DND-41 (cell line): ENCODE measurements around the gene PSEN2.

Source experiments
- ATAC-seq: fragments of 200-7000 bp; cut with Tn5 transposase; 3 replicates; pipeline ENCODE4 v1.9.1; 2021; ENCODE audit warnings: low read depth; ENCODE audit not compliant: insufficient read depth
- DNase-seq: peaks from one replicate; pipeline ENCODE4 v3.0.0-alpha.2; 2020
- H2AFZ ChIP-seq: 2 replicates; pipeline ENCODE4 v1.6.0; 2012; ENCODE audit warnings: low read depth, low read length
- H3K27ac ChIP-seq: 2 replicates; pipeline ENCODE4 v1.5.1; 2012; ENCODE audit warnings: low read length, inconsistent platforms
- H3K27me3 ChIP-seq: fragments of 200-600 bp; sonication (generic); 2 replicates; pipeline ENCODE4 v1.6.0; 2012; ENCODE audit warnings: low read length, mild to moderate bottlenecking, inconsistent platforms; ENCODE audit not compliant: insufficient read depth, poor library complexity
- H3K36me3 ChIP-seq: 2 replicates; pipeline ENCODE4 v1.5.1; 2012; ENCODE audit warnings: low read length, inconsistent platforms; ENCODE audit not compliant: insufficient read depth
- H3K4me1 ChIP-seq: 2 replicates; pipeline ENCODE4 v1.5.1; 2012; ENCODE audit warnings: mild to moderate bottlenecking, low read length; ENCODE audit not compliant: insufficient read depth
- H3K4me2 ChIP-seq: 2 replicates; pipeline ENCODE4 v1.6.0; 2012; ENCODE audit warnings: mild to moderate bottlenecking, moderate library complexity, low read length, inconsistent platforms; ENCODE audit not compliant: insufficient read depth
- H3K4me3 ChIP-seq, 2 experiments: fragments of 200-600 bp in 1 of 2; shearing (Covaris generic) in 1 of 2; 2 replicates each; pipeline ENCODE4 v1.5.1; 2012 to 2016; ENCODE audit warnings: inconsistent platforms in 2 of 2, low read length in 2 of 2, mild to moderate bottlenecking in 2 of 2, low read depth in 1 of 2, moderate library complexity in 1 of 2
- H3K79me2 ChIP-seq: 2 replicates; pipeline ENCODE4 v1.6.0; 2012; ENCODE audit warnings: low read length, inconsistent platforms; ENCODE audit not compliant: insufficient read depth
- H3K9ac ChIP-seq: 2 replicates; pipeline ENCODE4 v1.6.0; 2012; ENCODE audit warnings: low read depth, mild to moderate bottlenecking, inconsistent platforms, low read length, moderate library complexity
- H3K9me3 ChIP-seq: 2 replicates; pipeline ENCODE4 v1.5.1; 2012; ENCODE audit warnings: low read length, moderate library complexity, mild to moderate bottlenecking, inconsistent platforms; ENCODE audit not compliant: insufficient read depth, severe bottlenecking
- H4K20me1 ChIP-seq: 2 replicates; pipeline ENCODE4 v1.6.0; 2012; ENCODE audit warnings: low read length; ENCODE audit not compliant: insufficient read depth
- CTCF ChIP-seq: IDR thresholded peaks from 2 replicates; pipeline ENCODE4 v1.5.1; 2012; ENCODE audit warnings: borderline replicate concordance, low read length, moderate library complexity, mild to moderate bottlenecking; ENCODE audit not compliant: poor library complexity, severe bottlenecking; ENCODE audit errors: extremely low read depth
- EZH2 ChIP-seq: IDR thresholded peaks from 3 replicates; pipeline ENCODE4 v1.6.1; 2012; ENCODE audit warnings: borderline replicate concordance, low read depth, mild to moderate bottlenecking, moderate library complexity, low read length, inconsistent platforms; ENCODE audit not compliant: severe bottlenecking

PSEN2 gene

DNA sequence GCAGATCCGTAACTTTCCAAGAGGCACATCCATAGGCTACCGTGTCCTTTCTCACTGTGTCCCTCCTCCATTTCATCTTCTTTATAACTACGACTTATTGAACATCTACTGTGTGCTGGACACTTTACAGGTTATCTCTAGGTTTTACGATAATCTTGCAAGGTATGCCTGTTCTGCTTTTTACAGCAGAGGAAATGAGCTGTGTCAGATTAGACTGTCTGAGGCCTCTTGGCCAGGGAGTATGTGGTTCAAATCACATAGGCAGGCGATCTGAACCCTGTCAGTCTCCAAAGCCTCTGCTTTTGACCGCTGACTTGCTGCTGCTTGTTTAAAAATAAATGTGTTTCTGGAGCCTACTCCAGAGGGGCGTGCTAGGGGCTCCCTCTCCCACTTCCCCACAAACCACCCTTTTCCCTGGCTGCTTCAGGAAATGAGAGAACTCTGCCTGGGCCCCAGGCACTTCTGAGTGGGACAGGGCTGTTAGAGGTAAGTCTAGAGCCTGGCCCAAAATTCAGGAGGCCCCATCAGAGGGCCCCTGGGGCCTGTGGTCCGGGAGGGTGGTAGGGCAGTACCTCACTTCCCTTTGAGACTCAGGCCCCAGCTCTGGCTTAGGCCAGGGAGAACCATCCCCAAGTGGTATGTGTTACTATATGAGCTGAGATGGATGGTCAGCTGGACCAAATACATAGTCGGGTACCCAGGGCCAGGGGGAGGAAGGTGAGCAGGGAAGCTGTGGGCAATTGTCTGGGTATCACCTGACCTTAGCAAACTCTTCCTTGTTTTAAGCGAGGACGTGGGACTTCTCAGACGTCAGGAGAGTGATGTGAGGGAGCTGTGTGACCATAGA is 4.4 kb downstream of the PSEN2 start:
- no peaks in the 10 kb centered on the region for H3K36me3 ChIP-seq
- no peaks in the 10 kb centered on the region for H3K79me2 ChIP-seq
- H3K9me3 ChIP-seq = no peaks in the 10 kb centered on the region
- H3K4me1 ChIP-seq = no peaks in the 10 kb centered on the region
- peaks cover 23% of the 10 kb centered on the region for H3K27me3 ChIP-seq
- no peak for DNase-seq
- TF ChIP-seq CTCF = no peak
- TF ChIP-seq EZH2 = no peak
- H3K4me2 ChIP-seq = no peak overlapping the region
- no peak overlapping the region for H3K27ac ChIP-seq
- H3K4me3 ChIP-seq = no peak overlapping the region
- H2AFZ ChIP-seq = no peak overlapping the region
- H3K9ac ChIP-seq = no peak overlapping the region
- no peaks in the 10 kb centered on the region for H4K20me1 ChIP-seq
- ATAC-seq = no peak

- Histone ChIP-seq H3K9me3 (no peaks in the 10 kb centered on the region), H3K79me2 (no peaks in the 10 kb centered on the region), H3K4me3 (no peak overlapping the region), H3K27ac (no peak overlapping the region), H3K4me1 (no peaks in the 10 kb centered on the region), H4K20me1 (no peaks in the 10 kb centered on the region), H3K4me2 (no peak overlapping the region), H2AFZ (no peak overlapping the region), H3K27me3 (peaks cover 23% of the 10 kb centered on the region), H3K36me3 (no peaks in the 10 kb centered on the region), H3K9ac (no peak overlapping the region)
- DNase-seq = no peak
- ATAC-seq = no peak
- no peak for TF ChIP-seq CTCF
- TF ChIP-seq EZH2 = no peak
These were observed 5.4 kb downstream of the PSEN2 start for GRCh38 chr1:226875641-226876295.

- H3K9ac ChIP-seq = no peak overlapping the region
- DNase-seq (no peak), ATAC-seq (no peak)
- no peak overlapping the region for H3K4me2 ChIP-seq
- H3K4me3 ChIP-seq = no peak overlapping the region
- H3K79me2 ChIP-seq = no peaks in the 10 kb centered on the region
- TF ChIP-seq EZH2 = no peak
- no peak for TF ChIP-seq CTCF
- no peak overlapping the region for H2AFZ ChIP-seq
- no peak overlapping the region for H3K27ac ChIP-seq
- no peaks in the 10 kb centered on the region for H4K20me1 ChIP-seq
- H3K27me3 ChIP-seq = peaks cover 11% of the 10 kb centered on the region
- no peaks in the 10 kb centered on the region for H3K36me3 ChIP-seq
- peaks cover 9% of the 10 kb centered on the region for H3K4me1 ChIP-seq
- no peaks in the 10 kb centered on the region for H3K9me3 ChIP-seq
These were observed 7.3 kb downstream of the PSEN2 start for GRCh38 chr1:226877669-226878068.
